Activated gamma-delta T cell treated with Interleukin-2 at 50 U/mL for 16 hours (primary cell): ENCODE results near the gene PTPRE.

Experiments used
- DNase-seq: peaks from one replicate; pipeline ENCODE4 v3.0.0-alpha.2; 2020

The PTPRE gene

GRCh38 chr10:128005858-128006257 is 99.0 kb downstream of the PTPRE start:
- no peak for DNase-seq

DNA sequence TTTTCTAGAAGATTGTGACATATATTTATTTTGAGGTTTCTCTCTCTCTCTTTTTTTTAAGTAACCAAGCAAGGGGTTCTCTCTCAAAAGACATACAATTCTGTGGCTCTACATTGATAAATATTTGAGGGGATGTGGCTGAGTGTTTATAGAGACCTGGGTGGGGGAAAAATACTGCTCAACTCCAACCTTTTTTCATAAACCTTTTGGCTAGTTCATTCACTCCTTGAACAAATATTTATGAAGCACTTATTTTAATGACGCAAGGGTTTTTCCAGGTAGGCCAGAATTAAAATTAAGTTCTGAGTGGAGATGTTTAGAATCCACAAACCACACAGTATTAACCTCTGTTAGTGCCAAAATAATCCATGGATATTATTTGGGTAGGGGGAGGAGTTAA is 100.2 kb downstream of the PTPRE start:
- DNase-seq = no peak

- DNase-seq = no peak
Measured at GRCh38 chr10:128007971-128008370, 101.1 kb downstream of the PTPRE start.

DNA sequence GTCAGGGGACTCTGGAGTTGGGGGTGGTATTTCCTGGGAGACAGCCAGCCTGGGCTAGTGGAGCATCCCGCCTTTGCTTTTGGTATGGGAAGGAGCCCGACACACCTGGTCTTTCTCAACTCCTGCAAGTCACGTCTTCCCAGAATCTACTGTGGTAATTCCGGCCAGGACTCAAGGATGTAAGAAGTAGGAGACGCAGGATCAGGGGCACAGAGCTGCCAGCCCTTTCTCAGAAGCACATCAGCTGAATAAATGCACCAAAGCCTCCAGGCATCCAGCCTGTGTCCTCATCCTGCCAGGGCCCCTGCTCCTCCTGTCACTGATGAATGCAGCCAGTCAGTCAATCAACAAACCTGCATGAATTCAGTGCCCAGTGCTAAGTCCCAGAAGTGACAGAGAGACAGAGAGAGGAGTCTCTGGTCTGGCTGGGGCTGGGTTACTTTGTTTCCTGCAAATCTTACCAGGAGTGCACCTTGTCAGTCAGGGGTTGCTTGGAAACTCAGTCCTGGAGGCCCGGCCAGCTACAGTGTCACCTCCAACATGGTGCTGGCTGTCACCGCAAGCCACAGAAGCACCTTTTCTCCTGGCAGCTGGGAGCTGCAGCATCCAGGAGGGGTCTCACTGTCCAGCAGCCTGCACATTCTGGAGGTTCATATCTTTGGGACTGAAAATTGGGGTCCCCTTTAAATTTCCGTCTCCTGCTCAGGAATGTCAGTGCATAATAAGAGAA is 101.8 kb downstream of the PTPRE start:
- DNase-seq = no peak

DNA sequence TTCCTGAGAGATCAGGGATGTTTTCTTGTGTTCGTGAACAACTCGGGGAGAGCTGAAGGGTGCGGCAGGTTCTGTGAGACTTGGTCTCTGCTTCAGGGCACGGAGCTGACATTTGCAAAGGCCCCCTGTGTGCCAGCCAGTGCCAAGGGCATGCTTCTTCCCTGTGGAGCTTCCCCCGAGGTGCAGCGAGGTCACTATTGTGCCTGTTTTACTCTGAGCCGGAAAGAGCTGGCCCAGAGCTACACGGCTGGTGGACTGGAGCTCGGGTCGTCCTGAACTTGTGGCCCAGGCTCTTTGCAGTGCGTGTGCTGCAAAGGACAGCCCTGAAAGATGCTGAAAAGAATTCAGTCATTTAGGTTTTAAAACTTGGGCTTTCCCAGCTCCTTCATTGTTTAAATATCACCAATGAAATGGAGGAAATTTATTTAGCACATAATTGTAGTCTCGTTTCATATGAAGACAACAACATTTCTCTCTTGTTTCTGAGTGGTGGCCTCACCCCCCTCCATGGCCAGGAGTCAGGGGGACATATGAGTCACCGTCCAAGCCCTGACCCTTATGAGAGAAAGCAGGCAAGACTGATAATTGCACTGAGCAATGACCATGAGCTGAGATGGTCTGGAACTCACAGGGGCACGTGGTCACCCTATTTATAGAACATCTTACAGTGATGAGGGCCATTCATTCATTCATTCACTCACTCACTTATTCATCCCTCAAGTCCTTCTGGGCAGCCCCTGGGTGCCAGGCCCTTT is 102.6 kb downstream of the PTPRE start:
- DNase-seq = no peak

- DNase-seq = peak; percentile 86
Measured at GRCh38 chr10:128011059-128011979, 104.4 kb downstream of the PTPRE start.

- DNase-seq = no peak
Measured at GRCh38 chr10:128013626-128014025, 106.7 kb downstream of the PTPRE start.

DNA sequence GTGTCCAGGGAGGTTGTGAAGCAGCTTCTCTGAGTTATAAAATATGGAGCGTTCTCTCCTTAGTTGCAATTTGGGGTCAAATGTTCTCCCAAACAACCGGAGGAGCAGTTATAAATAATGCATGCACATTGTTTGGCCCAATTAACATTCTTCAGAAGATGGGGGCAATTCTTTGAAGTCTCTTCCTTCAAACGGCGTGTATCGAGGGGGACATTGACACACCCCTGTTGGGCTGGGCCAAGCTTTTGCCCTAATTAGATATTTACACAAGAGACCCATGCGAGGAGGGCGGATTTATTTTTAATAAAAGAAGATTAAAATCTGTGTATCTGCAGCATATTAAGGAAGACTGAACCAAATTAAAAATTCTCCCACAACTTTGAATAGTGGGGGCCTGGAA is 107.3 kb downstream of the PTPRE start:
- DNase-seq = no peak

GRCh38 chr10:128016423-128017060 is 109.6 kb downstream of the PTPRE start:
- no peak for DNase-seq

DNA sequence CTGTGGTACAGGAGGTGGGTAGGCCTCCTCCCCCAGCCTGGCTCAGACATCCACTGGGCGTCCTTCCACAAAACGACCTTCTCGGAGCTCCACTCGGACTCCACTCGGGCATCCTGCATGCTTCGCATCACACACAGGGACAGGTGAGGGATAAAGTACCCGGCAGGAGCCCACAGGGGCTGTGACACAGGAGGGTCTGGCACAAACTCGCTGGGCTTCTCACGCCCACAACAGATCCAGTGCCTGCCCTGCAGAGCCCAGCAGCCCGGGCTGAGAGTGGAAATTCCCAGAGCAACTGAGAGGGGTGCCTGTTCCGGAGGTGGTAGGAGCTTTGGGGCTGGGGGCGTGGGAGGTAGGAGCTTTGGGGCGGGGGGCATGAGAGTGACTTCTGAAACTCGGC is 110.9 kb downstream of the PTPRE start:
- no peak for DNase-seq

- no peak for DNase-seq
Measured at GRCh38 chr10:128018236-128018635, 111.3 kb downstream of the PTPRE start.

GRCh38 chr10:128018691-128019090 is 111.8 kb downstream of the PTPRE start:
- DNase-seq = no peak

DNA sequence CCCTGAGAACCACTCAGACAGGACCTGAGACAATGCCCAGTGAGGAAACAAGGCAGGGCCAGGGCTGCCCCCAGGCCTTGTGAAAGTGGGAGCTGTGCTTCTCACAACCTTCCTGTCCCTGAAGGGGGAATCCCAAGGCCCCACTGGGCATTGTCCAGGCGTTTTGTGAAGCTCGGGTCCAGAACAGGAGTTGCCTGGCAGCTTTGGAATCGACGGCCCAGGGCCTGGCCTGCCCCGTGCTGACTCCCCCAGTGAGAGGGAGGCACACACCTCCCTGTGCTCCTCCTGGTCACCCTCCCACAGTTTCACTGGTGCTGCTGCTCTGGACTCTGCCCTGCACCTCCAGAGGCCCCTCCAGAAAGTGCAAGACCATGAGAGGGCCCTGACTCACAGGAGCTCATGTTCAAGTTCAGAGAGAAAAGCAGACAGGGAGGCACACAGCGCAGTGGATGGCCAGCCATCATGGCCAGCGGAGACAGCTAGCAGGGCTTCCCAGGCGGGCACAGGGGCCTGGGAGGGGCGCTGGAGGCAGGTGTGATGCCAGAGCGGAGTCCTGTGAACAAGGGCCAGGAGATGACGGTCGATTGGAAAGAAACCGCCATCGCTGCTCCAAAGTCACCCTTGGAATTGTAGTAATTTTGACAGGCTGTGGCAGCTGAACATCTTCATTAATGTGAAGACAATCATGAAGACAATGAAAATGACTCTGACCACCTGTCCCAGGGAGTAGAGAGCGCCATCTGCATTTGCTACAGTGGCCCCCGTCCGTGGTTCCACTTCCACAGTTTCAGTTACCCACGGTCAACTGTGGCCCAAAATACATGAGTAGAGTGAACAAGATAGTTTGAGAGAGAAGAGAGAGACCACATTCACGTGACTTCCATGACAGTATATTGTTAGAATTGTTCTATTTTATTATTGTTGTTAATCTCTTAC is 115.6 kb downstream of the PTPRE start:
- no peak for DNase-seq

GRCh38 chr10:128024426-128024825 is 117.5 kb downstream of the PTPRE start:
- DNase-seq = no peak

DNA sequence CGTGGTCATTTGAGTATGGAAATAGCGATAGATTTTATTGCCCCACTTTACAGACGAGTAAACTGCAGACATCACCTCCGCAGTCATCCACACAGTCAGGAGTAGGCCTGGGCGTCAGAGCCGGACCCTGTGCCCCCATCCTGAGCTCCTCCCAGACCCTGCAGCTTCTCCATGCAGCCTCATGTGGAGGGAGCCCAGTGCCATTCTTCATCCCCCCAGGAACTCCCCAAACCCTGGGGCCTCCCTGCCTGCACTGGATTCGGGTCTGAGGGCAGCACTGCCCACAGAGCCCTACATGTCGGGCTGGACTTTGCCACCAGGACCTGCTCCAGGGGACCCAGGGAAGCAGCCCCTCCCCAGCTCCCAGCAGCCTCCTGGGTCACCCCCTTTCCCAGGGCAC is 118.5 kb downstream of the PTPRE start:
- no peak for DNase-seq

DNA sequence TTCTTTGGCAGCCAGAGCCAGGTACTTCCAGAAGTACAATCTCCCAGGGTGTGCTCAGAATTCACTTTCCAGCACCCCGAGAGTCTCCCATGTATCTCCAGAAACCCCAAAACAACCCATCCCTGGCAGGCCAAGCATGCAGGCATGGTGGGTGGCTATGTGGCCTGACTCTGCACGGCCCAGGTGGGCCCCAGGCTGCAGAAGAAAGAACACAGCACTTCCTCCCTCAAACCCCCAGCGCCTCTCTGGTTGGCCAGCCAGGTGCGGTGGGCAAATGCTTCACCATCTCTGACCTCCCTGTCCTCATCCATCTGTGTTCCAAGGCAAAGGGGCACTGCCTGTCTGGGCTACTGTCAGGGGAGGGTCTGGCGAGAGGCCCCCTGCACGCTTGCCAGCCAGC is 119.0 kb downstream of the PTPRE start:
- no peak for DNase-seq

DNA sequence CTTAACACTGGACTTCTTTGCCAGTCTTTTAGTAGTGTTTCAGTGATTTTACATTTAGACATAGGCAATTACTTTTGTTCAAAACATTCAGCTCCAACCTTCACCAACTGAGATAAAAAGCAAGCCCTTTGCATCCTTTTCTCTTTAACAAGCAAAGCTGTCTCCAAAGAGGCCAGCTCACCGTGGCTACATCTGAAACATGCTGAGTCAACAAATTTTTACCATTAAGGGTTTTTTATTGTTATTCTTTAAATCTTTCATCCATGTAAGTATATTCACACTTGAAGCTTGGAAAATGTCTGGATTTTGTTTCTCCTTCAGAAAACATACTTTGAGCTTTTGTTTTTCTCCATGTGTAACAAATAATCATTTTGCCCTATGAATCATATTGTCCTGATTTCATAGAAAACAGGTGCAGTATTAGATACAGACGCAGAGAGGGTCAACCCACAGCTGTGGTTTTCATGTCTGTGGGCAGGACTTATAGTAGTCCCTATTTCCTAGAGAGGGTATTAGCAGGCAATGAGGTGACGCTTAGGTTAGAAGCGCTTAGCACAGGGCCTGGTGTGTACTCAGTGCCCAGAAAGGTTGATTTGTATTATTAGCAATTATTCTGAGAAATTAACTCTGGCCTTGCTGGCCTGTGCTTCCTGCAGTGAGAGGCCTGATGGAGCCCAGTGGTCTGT is 119.9 kb downstream of the PTPRE start:
- no peak for DNase-seq

DNA sequence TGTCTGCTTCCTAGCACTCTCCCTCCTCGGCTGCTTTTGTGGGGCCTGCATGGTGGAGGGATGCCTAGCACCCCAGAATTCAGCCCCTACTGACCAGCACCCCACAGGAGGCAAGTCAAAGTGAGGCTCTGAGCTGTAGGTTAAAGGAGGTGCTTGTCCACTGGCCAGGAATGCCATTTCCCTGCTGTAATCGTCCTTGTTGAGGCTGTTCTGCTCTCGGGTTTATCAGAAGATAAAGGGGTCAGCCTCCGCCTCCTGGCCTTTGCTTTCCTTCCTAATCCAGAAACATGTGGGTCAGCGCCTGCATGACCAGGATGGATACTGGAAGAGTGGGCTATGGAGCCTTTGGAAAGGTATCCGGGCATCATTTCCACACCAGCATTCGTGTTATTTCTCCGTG is 120.4 kb downstream of the PTPRE start:
- DNase-seq = no peak

GRCh38 chr10:128027822-128028507 is 121.1 kb downstream of the PTPRE start:
- DNase-seq = no peak

GRCh38 chr10:128028508-128029289 is 121.8 kb downstream of the PTPRE start:
- no peak for DNase-seq
